OCI-LY7 (cell line): ENCODE data around the gene CD44. TPM values are rescaled to one million over a fixed set of nuclear protein-coding genes. Genes with fewer than 3 reads are reported as not detected.

ENCODE experiments used
- BruUV-seq: library from RNA; stranded (reverse); fragments of 400-500 nt; replicated peaks from 2 replicates; lab custom pipeline; 2021; lab: Mats Ljungman, UMichigan
- CTCF ChIA-PET: fragments of 300-600 bp; sonication (Branson Sonifier 250); formaldehyde crosslinking; loops from one replicate; lab custom pipeline; 2022; ENCODE audit warnings: antibody characterized with exemption; ENCODE audit not compliant: unreplicated experiment; lab: Charles Lee
- POLR2A ChIA-PET: fragments of 300-600 bp; sonication (Branson Sonifier 250); formaldehyde crosslinking; loops from one replicate; lab custom pipeline; 2022; ENCODE audit warnings: antibody characterized with exemption; lab: Charles Lee
- DNase-seq: peaks from one replicate; pipeline ENCODE4 v3.0.0-alpha.2; 2015; ENCODE audit warnings: low spot score
- H2AFZ ChIP-seq: fragments of 200-600 bp; sonication (generic), shearing (Covaris generic); 2 replicates; pipeline ENCODE4 v1.6.1; 2014; ENCODE audit warnings: mild to moderate bottlenecking, antibody characterized with exemption, low read length, moderate library complexity
- H3K27ac ChIP-seq: fragments of 200-600 bp; sonication (generic); 2 replicates; pipeline ENCODE4 v1.5.1; 2014; ENCODE audit warnings: mixed run types, low read depth, mild to moderate bottlenecking, moderate library complexity, low read length, inconsistent platforms; ENCODE audit not compliant: poor library complexity, severe bottlenecking
- H3K36me3 ChIP-seq: fragments of 200-600 bp; sonication (generic); 2 replicates; pipeline ENCODE4 v1.6.1; 2014; ENCODE audit warnings: mild to moderate bottlenecking, antibody characterized with exemption, low read length, moderate library complexity, mixed read lengths; ENCODE audit not compliant: insufficient read depth
- H3K4me1 ChIP-seq: fragments of 200-600 bp; sonication (generic); 2 replicates; pipeline ENCODE4 v1.5.1; 2014; ENCODE audit warnings: mild to moderate bottlenecking, low read length; ENCODE audit not compliant: insufficient read depth, poor library complexity, severe bottlenecking
- H3K4me2 ChIP-seq: fragments of 200-600 bp; sonication (generic); 2 replicates; pipeline ENCODE4 v1.6.1; 2014; ENCODE audit warnings: mild to moderate bottlenecking, low read length
- H3K4me3 ChIP-seq: fragments of 200-600 bp; sonication (generic); 2 replicates; pipeline ENCODE4 v1.5.1; 2014; ENCODE audit warnings: mild to moderate bottlenecking, low read depth, low read length; ENCODE audit not compliant: poor library complexity, severe bottlenecking
- H3K79me2 ChIP-seq: fragments of 200-600 bp; sonication (generic); 2 replicates; pipeline ENCODE4 v1.6.1; 2016; ENCODE audit warnings: low read depth, mild to moderate bottlenecking, low read length, moderate library complexity, mixed read lengths; ENCODE audit not compliant: insufficient read depth
- H3K9me2 ChIP-seq: fragments of 200-600 bp; sonication (generic); 2 replicates; pipeline ENCODE4 v1.6.1; 2016; ENCODE audit warnings: mild to moderate bottlenecking, low read length, mixed read lengths; ENCODE audit not compliant: insufficient read depth
- H3K9me3 ChIP-seq: fragments of 200-600 bp; sonication (generic); 2 replicates; pipeline ENCODE4 v1.6.1; 2014; ENCODE audit warnings: mild to moderate bottlenecking, mixed run types, low read length, mixed read lengths
- H4K20me1 ChIP-seq: fragments of 200-600 bp; sonication (generic); 2 replicates; pipeline ENCODE4 v1.6.1; 2014; ENCODE audit warnings: mild to moderate bottlenecking, antibody characterized with exemption, low read length, moderate library complexity, mixed read lengths; ENCODE audit not compliant: insufficient read depth
- EZH2phosphoT487 ChIP-seq: fragments of 200-600 bp; sonication (generic); IDR thresholded peaks from 2 replicates; pipeline ENCODE4 v1.6.1; 2018; ENCODE audit warnings: low read depth, borderline replicate concordance, mild to moderate bottlenecking, mixed run types, antibody characterized with exemption, low read length, moderate library complexity, mixed read lengths
- intact Hi-C: fragments of 100-400 bp; cut with micrococcal nuclease; formaldehyde crosslinking; loops from one replicate; pipeline ENCODE4 v1.10.0; 2022; ENCODE audit not compliant: unreplicated experiment
- total RNA-seq, 2 experiments: library from RNA; depleted of rRNA in 1 of 2; stranded (reverse); fragments of >200 nt in 1 of 2; shearing (Covaris generic) in 1 of 2; gene quantifications; 2 replicates each; pipeline ENCODE4 v1.2.3, GENCODE V29; 2014 to 2022
- TF ChIP-seq, protein P1 (sequence below): fragments of 200-600 bp; sonication (generic); conservative IDR thresholded peaks from 2 replicates; pipeline ENCODE4 v1.5.1; 2014; ENCODE audit warnings: mild to moderate bottlenecking, antibody characterized with exemption, low read length, moderate library complexity, mixed read lengths

The CD44 gene
- total RNA-seq, 2 experiments from 2014 or later = 0.55 TPM; not detected in 1

DNA sequence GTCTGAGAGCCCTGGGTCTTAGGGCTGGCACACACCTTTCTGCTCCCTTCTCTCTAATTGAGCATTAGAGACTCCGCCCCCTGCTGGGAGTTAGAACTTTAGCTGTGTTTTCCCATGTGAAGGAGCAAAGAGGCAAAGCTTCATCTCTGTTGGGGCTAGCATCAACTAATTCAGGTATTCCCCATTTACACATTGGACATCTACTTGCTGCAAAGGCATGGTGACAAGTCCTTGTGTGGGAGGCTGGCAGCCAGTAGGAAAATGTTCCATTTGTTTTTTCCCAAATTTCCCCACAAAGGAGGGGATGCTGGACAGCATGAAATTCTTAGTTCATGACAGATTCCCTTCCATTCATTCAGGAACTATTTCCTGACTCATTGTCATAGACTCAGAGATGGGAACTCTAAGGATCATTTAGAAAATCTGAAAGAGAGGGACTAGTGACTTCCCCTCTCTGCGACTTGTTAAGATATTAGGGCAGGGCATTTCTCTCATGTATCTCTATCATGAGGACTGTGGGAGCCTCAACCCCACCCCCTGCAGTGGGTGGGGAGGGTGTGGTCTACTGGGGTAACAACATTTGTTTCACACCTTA, 3.6 kb downstream of the CD44 start:
- peaks cover 28% of the 10 kb centered on the region for H3K4me1 ChIP-seq
- H3K79me2 ChIP-seq = no peaks in the 10 kb centered on the region
- no peak overlapping the region for H3K4me2 ChIP-seq
- no peaks in the 10 kb centered on the region for H3K9me2 ChIP-seq
- BruUV-seq = no TSS peak
- H3K36me3 ChIP-seq = no peaks in the 10 kb centered on the region
- intact Hi-C loops = loop anchor here (2.0 kb wide), 2 partner anchors 36 to 96 kb away; no protein-coding TSS in a partner anchor
- POLR2A ChIA-PET = interaction anchor here (0.7 kb wide), 1 partner anchor 1405 kb away, joined by 3 read pairs; no protein-coding TSS in a partner anchor
- DNase-seq = peak; percentile 43
- no peak overlapping the region for H2AFZ ChIP-seq
- CTCF ChIA-PET = interaction anchor here (1.1 kb wide), 1 partner anchor 24 kb away, joined by 3 read pairs; no protein-coding TSS in a partner anchor
- TF ChIP-seq, protein P1, sequence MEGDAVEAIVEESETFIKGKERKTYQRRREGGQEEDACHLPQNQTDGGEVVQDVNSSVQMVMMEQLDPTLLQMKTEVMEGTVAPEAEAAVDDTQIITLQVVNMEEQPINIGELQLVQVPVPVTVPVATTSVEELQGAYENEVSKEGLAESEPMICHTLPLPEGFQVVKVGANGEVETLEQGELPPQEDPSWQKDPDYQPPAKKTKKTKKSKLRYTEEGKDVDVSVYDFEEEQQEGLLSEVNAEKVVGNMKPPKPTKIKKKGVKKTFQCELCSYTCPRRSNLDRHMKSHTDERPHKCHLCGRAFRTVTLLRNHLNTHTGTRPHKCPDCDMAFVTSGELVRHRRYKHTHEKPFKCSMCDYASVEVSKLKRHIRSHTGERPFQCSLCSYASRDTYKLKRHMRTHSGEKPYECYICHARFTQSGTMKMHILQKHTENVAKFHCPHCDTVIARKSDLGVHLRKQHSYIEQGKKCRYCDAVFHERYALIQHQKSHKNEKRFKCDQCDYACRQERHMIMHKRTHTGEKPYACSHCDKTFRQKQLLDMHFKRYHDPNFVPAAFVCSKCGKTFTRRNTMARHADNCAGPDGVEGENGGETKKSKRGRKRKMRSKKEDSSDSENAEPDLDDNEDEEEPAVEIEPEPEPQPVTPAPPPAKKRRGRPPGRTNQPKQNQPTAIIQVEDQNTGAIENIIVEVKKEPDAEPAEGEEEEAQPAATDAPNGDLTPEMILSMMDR = peak; percentile 61
- no peak for TF ChIP-seq EZH2phosphoT487
- H3K4me3 ChIP-seq = no peak overlapping the region
- no peaks in the 10 kb centered on the region for H4K20me1 ChIP-seq
- no peak overlapping the region for H3K27ac ChIP-seq
- no peaks in the 10 kb centered on the region for H3K9me3 ChIP-seq

DNA sequence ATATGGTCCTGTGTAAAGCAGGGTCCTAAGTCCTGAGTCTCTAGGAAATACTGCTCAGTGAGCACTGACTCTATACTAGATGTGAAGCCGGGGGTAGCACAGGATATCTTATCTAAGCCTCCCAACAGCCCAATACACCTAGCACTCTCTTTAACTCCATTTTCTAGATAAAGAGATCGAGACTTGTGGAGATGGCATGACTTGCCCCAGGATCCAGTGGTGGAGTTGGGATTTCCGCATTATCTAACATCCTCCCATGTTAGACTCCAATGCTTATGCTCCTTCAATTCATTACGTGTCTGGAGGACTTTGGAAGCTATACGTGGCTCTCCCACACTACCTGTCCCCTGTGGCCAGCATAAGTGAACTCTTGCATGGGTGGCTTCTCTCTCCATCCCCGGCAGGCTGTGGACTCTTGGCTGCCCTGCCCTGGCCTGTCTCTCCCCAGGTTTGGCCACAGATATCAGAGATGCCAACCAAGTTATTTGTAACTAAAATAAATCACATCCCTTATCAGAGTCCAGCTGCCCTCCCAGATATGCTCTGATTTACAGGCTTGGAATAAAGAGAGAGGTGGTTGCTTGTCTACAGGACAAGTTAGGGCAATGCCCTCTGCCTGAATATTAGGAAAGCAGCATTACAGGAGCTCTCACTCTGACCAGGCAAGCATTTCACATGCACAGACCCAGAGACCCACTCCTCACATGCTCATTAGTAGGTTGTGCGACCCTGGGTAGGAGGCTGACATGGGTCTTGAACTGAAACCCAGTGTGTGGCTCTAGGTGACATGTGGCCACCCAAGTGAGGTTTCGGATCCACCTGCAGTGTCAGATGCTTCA, 4.5 kb downstream of the CD44 start:
- intact Hi-C loops = loop anchor here (1.0 to 2.0 kb wide), 5 partner anchors 24 to 95 kb away; no protein-coding TSS in a partner anchor
- POLR2A ChIA-PET = interaction anchor here (0.8 to 1.5 kb wide), 3 partner anchors 9 to 96 kb away, joined by 3 to 5 read pairs (median 4); no protein-coding TSS in a partner anchor
- H3K36me3 ChIP-seq = no peaks in the 10 kb centered on the region
- BruUV-seq = no TSS peak
- TF ChIP-seq EZH2phosphoT487 = no peak
- DNase-seq = no peak
- no peaks in the 10 kb centered on the region for H3K79me2 ChIP-seq
- peak overlapping the region; percentile 38 for H3K27ac ChIP-seq
- H3K9me3 ChIP-seq = no peaks in the 10 kb centered on the region
- no peaks in the 10 kb centered on the region for H4K20me1 ChIP-seq
- H2AFZ ChIP-seq = peak overlapping the region; percentile 57; the same call in 1 of the 2 replicates
- CTCF ChIA-PET = interaction anchor here (1.1 kb wide), 1 partner anchor 25 kb away, joined by 3 read pairs; no protein-coding TSS in a partner anchor
- H3K4me3 ChIP-seq = no peak overlapping the region
- H3K9me2 ChIP-seq = no peaks in the 10 kb centered on the region
- H3K4me1 ChIP-seq = peaks cover 28% of the 10 kb centered on the region
- H3K4me2 ChIP-seq = peak overlapping the region; percentile 60

DNA sequence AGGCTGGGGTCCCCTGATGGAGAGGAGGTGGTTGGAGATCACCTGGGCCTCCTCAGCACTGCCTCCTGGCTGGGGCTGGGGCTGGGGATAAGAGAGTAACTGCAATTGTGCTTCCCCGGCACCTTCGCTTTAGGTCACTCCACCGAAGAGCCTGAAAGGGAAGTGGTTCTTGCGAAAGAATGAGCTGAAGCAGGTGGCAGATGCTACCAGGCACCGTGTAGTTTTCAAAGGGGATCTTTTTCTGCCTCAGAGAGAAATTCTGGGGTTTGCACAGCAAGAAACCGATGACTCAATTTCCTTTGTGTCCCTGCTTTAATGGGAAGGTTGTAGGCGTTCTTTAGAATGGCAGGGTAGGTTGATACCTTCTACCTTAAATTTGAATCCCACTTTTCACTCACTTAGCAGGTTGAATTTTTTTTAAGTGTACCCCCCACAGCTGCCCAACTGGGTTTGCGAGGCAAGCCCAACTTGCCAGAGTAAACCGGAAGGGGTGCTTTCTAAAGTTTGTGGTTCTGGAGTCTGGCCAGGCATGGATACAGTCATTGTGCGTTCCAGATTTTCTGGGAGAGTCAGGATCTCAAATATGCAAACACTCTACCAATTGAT, 5.3 kb downstream of the CD44 start:
- intact Hi-C loops = loop anchor here (1.0 kb wide), 3 partner anchors 25 to 85 kb away; no protein-coding TSS in a partner anchor
- peak overlapping the region; percentile 38 for H3K27ac ChIP-seq
- no peaks in the 10 kb centered on the region for H3K36me3 ChIP-seq
- no peaks in the 10 kb centered on the region for H3K9me3 ChIP-seq
- peak overlapping the region; percentile 17 for H3K4me3 ChIP-seq
- peak overlapping the region; percentile 60 for H3K4me2 ChIP-seq
- no peaks in the 10 kb centered on the region for H3K9me2 ChIP-seq
- BruUV-seq = no TSS peak
- CTCF ChIA-PET = no interaction called here
- no peaks in the 10 kb centered on the region for H3K79me2 ChIP-seq
- TF ChIP-seq, protein P1 = no peak
- no peak for TF ChIP-seq EZH2phosphoT487
- H2AFZ ChIP-seq = peak overlapping the region; percentile 57; the same call in 1 of the 2 replicates
- peaks cover 28% of the 10 kb centered on the region for H3K4me1 ChIP-seq
- DNase-seq = peak; percentile 81
- H4K20me1 ChIP-seq = no peaks in the 10 kb centered on the region
- POLR2A ChIA-PET = interaction anchor here (0.8 to 1.5 kb wide), 3 partner anchors 10 to 97 kb away, joined by 3 to 5 read pairs (median 4); no protein-coding TSS in a partner anchor
